ENCODE data around the gene IGF2. TPM values are rescaled to one million over a fixed set of nuclear protein-coding genes. Genes with fewer than 3 reads are reported as not detected.

IGF2 gene
- total and polyA plus RNA-seq, 2 of the 8 experiments (the other 6 are each of a cell fraction or from before 2014, with no cell fraction given): 0.74 to 1.5 TPM

GRCh38 chr11:2182692-2183474, 43.7 kb upstream of the IGF2 start:
- DNase-seq (ENCODE audit: low read depth in 1 of 2, low spot score in 2 of 2): no peak
- no peaks in the 10 kb centered on the region for H3K9me3 ChIP-seq (ENCODE audit: insufficient read depth in 2 of 2, low read depth in 1 of 2, low read length in 1 of 2)
- no peak overlapping the region for H3K18ac ChIP-seq (ENCODE audit: extremely low read depth, low read length)
- TF ChIP-seq JUND (IDR thresholded peaks at IDR 0.05; ENCODE audit: low read length) (no peak), SIX5 (IDR thresholded peaks at IDR 0.05; ENCODE audit: low read depth, low read length) (no peak), RBBP5 (IDR thresholded peaks at IDR 0.05; ENCODE audit: borderline replicate concordance, low read depth, low read length) (no peak), JUN (IDR thresholded peaks at IDR 0.05; ENCODE audit: low read depth, low read length) (no peak), NANOG (IDR thresholded peaks at IDR 0.05; ENCODE audit: insufficient read depth, low read depth, low read length, poor library complexity, severe bottlenecking) (no peak)
- TF ChIP-seq, protein P1, sequence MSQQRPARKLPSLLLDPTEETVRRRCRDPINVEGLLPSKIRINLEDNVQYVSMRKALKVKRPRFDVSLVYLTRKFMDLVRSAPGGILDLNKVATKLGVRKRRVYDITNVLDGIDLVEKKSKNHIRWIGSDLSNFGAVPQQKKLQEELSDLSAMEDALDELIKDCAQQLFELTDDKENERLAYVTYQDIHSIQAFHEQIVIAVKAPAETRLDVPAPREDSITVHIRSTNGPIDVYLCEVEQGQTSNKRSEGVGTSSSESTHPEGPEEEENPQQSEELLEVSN (IDR thresholded peaks at IDR 0.05): no peak
- H3K4me1 ChIP-seq (replicated peaks in 1 of 4; ENCODE audit: control insufficient read depth in 3 of 4, insufficient read depth in 4 of 4, low read length in 3 of 4): no peaks in the 10 kb centered on the region; a peak in 1 of 7 replicates
- H3K4me3 ChIP-seq (ENCODE audit: extremely low read depth in 1 of 4, insufficient read depth in 2 of 4, low read depth in 3 of 4, low read length in 4 of 4): no peak overlapping the region
- peaks cover 0 to 11% of the 10 kb centered on the region in 2 experiments for H4K20me1 ChIP-seq (replicated peaks in 1 of 2; ENCODE audit: control insufficient read depth in 1 of 2, insufficient read depth in 2 of 2, low read length in 2 of 2)
- H3K27ac ChIP-seq (ENCODE audit: low read depth, low read length): no peak overlapping the region
- H3K79me1 ChIP-seq (ENCODE audit: low read depth, low read length): no peaks in the 10 kb centered on the region
- no peaks in the 10 kb centered on the region for H3K36me3 ChIP-seq (ENCODE audit: control insufficient read depth in 2 of 4, insufficient read depth in 4 of 4, low read length in 3 of 4)
- 82% methylated on average over 16 of the region's 20 CpGs; no CpG with 5 or more reads in 1 of the 2 experiments for WGBS, 2 experiments (ENCODE audit: extremely low coverage in 1 of 2, insufficient coverage in 1 of 2, insufficient read length in 1 of 2, insufficient replicate concordance in 2 of 2, low coverage in 1 of 2, low lambda C conversion rate in 2 of 2, missing lambda C conversion rate in 1 of 2)
- H3K27me3 ChIP-seq (replicated peaks in 1 of 4; ENCODE audit: control insufficient read depth in 3 of 4, extremely low read depth in 1 of 4, insufficient read depth in 3 of 4, low read length in 3 of 4): peaks cover 0 to 14% (median 5%) of the 10 kb centered on the region in 4 experiments; a peak in 2 of 7 replicates
- no peak overlapping the region for H3K56ac ChIP-seq (replicated peaks; ENCODE audit: insufficient read length, low read depth, low read length)
- H2BK120ac ChIP-seq (replicated peaks; ENCODE audit: low read depth, low read length): no peak overlapping the region
- H2AFZ ChIP-seq (ENCODE audit: low read length): no peak overlapping the region
- POLR2A ChIA-PET (ENCODE audit: partially characterized antibody): no interaction called here
- no peak overlapping the region for H2BK15ac ChIP-seq (ENCODE audit: low read length)
- no peak overlapping the region for H4K5ac ChIP-seq (ENCODE audit: insufficient read length, low read depth, low read length)
- no peak overlapping the region for H3K23ac ChIP-seq (ENCODE audit: insufficient read length)
- no peak overlapping the region for H3K4ac ChIP-seq (replicated peaks; ENCODE audit: insufficient read length, low read depth, low read length)
- no peak for FAIRE-seq
- no peak overlapping the region for H4K8ac ChIP-seq (ENCODE audit: extremely low read depth, insufficient read depth, low read length)
- no peaks in the 10 kb centered on the region for H3K79me2 ChIP-seq (ENCODE audit: control insufficient read depth in 1 of 2, insufficient read depth in 2 of 2, low read length in 2 of 2)
- H3K4me2 ChIP-seq (ENCODE audit: insufficient read depth in 1 of 2, low read depth in 2 of 2, low read length in 2 of 2): no peak overlapping the region
- H4K91ac ChIP-seq (replicated peaks; ENCODE audit: insufficient read length, low read length): no peak overlapping the region
- no peak overlapping the region for H3K9ac ChIP-seq (replicated peaks in 1 of 4; ENCODE audit: extremely low read depth in 1 of 4, low read depth in 3 of 4, low read length in 3 of 4)
- no peak overlapping the region for H2BK20ac ChIP-seq (ENCODE audit: low read length)
- no peak overlapping the region for H2BK5ac ChIP-seq (ENCODE audit: low read depth, low read length)
- peaks cover 9% of the 10 kb centered on the region; the same call in 1 of the 2 replicates for H3K23me2 ChIP-seq (ENCODE audit: low read depth, low read length)
- no peak overlapping the region for H3K14ac ChIP-seq (ENCODE audit: insufficient read length)
- H2AK5ac ChIP-seq (ENCODE audit: low read depth, low read length): no peak overlapping the region
- no peak overlapping the region for H2BK12ac ChIP-seq (ENCODE audit: low read depth, low read length)
- CTCF ChIA-PET (ENCODE audit: partially characterized antibody): interaction anchor here (0.6 to 1.4 kb wide), 7 partner anchors 10 to 122 kb away, joined by 3 to 10 read pairs (median 4); no protein-coding TSS in a partner anchor

Measured in H1 (cell line).